Activated CD4-positive, alpha-beta T cell treated with anti-CD3 and anti-CD28 coated beads, Interleukin-2, amount 50 U/mL, for 1 hour (primary cell): ENCODE measurements around the gene KLHL29.
"Not testable (repeated sequence)": the region's sequence is repeated elsewhere in the genome, so short reads cannot be mapped to it uniquely, and the experiment has no call there.

Experiments
- DNase-seq: peaks from one replicate; pipeline ENCODE4 v3.0.0-alpha.2; 2020

The KLHL29 gene

DNA sequence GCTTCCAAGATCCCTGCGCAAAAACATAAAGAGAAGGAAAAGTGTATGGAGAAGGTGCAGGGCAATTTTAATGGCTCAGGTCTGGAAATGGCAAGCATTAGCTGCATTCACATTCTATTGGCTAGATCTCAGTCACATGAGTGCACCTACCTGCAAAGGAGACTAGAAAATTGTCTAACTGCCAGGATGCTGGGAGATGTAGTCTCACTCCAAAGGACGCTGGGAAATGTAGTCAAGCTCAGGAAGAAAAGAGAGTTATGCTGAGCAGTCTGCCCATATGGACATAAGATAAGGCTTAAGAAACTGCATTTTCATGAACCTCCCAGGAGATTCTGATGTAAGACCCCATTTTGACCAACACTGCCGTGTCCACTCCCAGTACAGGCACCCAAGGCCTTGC lies 9.5 kb upstream of the KLHL29 start:
- DNase-seq: no peak

DNA sequence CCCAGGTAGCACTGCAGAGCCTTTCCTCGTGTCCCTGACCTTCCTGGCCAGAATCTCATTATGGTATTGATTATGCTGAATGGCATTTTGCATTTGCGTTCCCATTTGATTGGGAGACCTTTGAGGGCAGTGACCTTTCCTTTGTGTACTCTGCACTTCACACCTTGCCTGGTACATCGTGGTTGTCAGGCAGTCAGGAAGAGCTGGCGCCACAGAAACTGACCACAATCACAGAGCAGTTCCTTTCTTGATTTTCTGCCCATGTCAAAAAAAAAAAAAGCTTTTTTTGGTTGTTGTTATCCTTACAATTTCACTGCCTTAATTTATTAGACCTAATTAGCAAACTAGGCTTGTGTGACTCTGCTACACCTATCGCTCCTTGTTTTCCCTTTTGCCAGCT lies 8.9 kb upstream of the KLHL29 start:
- DNase-seq: no peak

DNA sequence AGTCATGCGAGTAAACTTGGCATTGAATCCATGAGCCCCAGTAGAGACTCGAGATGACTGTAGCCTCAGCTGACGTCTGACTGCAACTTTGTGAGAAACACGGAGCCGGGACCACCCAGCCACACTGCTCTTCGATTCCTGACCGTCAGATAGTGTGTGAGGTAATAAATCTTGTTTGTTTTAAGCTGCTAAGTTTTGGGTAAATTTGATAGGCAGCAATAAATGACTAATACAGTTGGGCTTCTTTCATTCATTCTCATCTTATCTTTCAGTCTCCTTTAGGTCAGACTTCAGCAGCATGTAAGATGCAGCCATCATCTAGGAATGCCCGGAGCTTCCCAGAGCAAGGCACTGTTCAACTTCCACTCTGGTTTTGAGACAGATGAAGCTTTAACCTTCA lies 8.0 kb upstream of the KLHL29 start:
- DNase-seq: no peak

DNA sequence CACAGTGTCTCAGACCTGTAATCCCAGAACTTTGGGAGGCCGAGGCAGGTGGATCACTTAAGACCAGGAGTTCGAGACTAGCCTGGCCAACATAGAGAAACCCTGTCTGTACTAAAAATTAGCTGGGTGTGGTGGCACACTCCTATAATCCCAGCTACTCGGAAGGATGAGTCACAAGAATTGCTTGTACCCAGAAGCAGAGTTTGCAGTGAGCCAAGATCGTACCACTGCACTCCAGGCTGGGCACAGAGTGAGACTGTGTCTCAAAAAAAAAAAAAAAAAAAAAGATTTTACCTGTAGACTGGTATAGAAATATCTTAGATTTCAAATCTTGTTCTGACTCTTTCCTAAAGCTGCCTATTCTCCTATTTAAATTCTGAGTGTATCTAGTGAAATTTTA lies 7.2 kb upstream of the KLHL29 start:
- no peak for DNase-seq

DNA sequence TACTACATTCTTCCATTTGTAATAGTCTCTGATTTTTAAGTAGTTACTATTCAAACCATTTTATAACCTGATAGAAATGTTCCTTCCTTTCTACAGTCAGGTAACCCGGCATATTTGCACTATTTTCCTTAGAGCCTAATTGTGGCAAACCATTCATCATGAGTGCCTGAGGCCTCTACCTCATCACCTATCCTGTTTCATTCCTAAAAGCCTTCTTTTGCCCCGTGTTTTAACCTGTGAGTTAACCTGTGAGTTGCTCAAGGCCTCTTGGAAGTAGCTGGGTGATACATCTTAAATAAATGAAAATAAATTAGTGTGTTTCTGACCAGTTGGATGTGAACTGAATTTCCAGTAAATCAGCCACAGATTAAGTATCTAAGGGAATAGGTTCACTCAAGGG lies 6.5 kb upstream of the KLHL29 start:
- no peak for DNase-seq

DNA sequence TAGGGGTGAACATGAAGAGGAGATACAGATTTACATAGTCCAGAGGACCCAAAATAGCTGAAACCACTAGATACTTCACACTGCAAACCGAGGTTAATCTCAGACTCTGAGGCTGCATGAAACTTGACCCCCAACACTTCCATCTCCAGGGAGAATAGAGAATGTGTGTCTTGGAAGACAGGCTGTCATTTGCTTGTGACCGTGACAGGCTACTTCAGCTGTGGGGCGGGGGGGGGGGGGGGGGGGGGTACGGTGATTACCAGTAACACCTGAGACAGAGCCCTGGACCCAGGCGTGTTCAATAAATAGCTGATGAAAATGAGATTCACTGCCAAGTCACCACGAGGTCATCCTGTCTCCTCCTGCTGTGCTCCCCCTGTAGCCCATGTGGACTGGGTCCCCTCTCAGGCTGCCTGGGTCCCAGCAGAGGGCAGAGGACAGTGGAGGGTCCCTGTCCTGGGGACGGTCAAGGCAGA lies 5.7 kb upstream of the KLHL29 start:
- DNase-seq: no peak

DNA sequence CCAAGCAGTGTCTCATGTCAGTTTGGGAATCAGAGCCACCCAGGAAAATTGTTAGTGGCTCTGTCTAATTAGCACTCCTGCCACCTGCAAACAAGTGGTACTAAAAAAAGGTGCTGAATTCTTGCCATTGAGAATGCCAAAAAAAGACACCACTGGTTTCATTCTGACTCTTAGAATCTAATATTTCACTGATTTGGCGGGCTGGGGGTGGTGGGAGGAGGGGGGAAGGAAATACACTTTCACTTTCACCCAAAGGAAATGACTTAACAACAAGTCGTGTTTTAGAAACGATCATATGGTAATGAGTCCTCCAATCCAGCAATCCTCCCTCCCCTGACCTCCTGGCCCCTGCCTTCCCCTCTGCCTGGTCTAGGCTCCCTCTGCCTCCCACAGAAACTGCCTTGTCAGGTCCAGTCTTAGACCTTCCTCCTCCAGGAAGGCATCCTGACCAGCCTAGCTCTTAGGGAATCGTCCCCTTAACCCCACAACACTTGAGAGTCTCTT lies 4.4 kb upstream of the KLHL29 start:
- DNase-seq: no peak

DNA sequence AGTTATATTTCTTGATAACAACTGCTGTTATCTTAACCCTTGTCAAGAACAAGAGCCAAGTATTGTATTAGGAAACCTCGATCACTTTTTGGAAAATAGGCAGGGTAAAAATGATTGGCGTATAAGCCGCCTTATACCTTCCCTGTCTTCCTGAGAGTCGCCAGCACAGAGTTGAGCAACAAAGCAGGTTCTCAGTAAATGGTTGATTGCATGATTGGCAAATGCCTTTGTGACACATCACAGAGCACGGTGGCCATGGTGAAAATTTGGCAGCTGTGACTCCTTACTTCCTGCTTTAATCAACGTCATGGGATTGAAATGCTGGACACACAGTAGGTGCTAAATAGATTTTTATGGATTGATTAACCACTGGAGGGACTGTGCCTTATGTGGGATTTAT lies 3.9 kb upstream of the KLHL29 start:
- DNase-seq: no peak

DNA sequence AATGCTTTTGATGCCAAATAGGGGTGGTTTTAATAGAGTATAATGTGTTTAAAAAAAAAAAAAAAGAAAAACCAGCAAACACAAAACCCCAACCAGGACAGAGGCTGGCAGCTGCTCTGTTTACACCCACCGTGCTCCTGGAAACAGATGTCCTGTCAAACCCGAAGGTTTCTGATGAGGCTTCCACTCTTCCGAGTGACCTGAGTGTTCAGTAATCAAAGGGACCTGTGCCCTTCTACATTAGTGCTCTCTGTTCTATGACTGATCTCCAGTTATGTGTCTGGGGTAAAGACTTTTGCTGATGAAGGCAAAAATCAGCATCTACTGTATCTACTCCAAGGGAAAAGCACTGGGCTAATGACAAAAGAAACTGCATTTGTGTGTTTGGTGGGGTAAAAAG lies 3.5 kb upstream of the KLHL29 start:
- DNase-seq: no peak

DNA sequence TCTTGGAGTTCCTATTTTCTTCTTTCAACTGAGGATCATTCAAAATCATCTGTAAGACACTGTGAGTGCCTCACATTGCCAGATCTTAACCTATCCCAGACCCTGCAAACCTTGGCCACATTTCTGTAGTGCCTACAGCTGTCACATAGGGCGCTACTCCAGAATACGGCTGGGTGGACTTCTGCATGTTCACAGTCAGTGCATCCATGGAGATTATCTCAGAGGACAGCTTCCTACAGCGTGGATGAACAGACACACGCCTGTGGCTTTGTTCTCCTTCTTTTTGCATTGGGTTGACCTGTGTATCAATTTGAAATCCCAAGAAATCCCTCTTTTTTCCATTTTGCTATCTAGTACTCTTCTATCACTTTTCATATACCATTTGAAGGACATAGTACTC lies 1.9 kb upstream of the KLHL29 start:
- DNase-seq: no peak

DNA sequence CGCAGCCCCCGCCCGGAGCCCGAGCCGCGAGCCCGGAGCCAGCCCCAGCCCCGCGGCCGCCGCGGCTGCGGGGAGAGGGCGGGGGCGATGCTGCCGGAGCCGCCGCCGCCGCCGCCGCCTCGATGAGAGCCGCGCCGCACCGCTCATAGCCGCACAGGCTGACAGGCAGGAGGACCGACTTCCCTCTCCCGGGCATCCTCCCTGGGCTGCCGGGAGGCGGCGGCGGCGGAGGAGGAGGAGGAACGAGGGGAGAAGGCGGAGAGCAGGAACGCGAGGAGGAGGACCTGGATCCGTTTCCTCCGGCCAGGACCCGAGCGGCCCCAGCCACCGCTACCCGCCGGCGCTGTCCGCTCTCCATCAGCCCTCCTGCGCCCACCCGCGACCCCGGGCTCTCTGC lies 370 bp downstream of the KLHL29 start:
- DNase-seq: peak; percentile 19

DNA sequence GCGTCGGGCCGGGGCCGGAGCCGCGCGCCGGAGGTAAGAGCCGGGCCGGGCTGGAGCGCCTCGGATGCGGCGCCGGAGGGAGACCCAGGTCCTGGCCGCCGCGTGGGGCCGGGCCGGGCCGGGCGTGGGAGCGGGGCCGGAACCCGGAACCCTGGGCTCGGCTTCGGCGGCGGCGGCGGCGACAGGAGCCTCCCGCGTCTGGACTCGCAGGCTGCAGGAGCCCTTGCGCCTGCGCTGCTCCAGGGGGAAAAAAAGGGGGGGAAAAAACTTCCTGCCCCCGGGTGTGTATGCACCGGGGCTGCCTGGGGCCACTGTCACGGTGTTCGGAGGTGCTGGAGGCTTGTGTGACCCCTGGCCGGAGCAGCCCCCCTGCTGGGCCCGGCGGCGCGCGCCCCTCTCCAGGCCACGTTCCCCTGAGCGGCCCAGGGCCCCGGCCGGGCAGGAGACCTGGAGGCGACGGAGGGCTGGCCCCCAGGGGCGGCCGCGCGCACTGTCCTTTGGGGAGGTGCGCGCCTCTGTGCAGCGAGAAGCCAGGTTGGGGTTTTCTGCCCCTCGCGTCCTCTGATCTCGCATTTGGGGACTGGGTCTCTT lies 864 bp downstream of the KLHL29 start:
- no peak for DNase-seq

DNA sequence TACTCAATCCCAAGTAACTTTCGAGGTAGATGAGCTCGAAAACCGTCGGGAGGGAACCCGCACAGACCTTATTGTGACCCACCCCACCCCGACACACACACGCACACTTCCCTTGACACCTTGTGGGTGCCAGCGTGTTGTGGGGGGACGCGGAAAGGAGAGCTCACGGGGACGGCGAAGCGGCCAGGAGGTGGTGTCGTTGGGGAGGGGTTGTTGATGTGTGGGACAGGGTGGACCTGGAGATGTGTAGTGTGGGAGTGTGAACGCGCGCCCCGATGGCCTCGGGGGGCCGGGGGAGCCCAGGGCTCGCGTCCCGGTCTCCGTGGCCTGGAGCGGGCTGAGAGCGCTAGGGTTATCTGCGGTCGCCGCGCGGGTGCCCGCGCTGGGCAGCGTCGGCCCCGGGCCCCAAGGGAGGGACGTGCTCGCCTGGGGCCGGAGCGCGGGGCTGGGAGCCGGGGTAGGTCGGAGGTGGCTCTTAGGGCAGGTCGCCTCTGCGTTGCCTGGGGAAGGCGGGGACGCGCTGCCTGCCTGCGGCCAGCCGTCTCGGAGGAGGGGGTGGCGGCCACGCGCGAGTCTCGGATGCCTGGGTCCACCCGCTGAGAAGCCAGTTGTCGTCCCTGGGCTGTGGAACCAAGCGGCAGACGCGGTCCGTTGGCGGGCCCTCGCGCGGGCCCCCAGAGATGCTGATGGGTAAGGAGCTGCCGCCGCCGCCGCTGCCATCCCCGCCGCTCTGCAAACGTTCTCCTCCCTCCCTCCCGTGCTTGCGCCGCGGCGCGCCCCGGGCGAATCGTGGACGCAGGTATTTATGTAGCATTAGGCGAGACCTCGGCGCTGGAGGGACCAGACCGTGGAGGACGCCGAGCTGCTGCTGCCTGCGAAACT lies 1.6 kb downstream of the KLHL29 start:
- peak; percentile 24 for DNase-seq

DNA sequence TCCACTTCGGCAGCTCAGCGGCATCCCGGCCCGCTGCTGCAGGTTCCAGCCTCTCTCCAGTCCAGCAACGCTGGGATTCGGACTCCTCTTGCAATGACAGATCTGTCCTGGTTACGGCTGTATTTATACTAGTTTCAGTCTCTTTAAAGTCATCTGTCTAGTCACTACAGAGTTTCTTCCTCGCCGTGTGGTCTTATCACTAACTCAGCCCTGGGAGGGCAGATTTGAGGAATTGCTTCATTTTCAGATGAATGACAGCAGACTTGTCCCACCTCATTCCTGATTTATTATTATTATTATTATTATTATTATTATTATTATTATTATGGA lies 2.2 kb downstream of the KLHL29 start:
- DNase-seq: no peak

DNA sequence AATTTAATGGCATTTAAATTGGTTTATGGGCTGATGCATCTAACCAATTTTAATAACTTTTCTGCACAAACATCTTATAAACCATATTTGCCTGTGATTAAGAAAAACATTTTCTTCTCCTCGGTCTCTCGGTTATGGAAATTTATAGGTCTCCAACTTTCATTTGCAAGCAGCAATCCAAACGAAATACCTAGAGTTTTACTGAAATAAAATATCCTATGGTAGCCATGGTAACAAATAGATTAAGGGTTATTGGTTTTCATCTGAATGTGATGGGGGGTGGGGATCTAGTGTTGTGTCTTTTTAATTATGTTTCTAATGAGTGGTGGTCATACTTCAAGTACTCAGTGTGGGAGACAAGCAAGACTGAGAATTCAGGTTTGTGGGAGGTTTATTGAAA lies 2.9 kb downstream of the KLHL29 start:
- no peak for DNase-seq

DNA sequence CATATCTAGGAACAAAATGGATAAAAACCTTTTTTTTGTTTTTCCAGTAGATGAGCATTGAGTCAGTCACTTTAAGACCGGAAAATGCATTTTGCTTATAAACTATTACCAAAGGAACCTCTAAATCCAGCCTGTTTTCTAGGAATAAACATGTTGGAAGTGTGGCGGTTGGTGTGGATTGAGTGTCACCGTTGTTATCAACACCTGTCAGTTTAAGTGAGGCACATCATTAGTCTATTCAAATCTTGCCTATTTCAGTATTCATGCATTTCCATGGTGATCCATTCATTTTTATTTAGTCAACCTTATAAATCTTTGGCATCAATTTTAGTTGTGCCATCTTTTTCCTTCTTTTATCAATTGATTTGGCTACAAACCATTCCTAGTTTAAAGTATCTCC lies 3.3 kb downstream of the KLHL29 start:
- no peak for DNase-seq

DNA sequence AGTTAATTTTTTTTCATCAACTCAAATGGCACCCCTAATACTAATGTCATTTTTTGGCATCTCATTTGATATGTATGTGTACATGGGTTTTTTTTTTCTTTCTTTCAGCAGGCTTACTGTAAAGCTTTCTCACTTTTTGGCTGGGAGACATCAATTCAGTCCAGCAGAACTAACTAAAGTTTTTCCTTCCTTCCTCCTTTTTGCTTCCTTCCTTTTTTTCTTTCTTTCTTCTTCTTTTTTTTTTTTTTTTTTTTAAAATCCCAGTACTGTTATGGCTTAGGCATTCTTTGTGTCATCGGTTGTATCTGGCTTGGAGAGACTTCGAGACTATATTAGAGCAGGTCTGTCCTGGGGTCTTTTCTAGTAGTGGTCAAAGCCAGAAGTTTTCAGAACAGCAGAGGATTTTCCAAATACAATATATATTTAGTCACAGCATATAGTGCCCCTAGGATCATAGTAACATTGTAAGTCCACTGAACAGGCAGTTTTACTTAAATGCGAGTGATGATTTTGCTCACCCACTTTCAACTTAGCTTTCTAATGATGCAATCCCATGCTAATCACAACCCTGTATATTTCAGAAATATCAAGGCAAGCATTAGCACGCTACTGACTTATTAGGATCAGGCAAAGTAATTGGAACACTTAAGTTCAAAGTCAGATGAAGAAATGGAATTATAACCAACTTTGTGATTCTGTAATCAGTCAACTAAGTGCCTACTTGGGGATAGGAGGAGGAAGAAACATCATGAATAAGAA lies 4.0 kb downstream of the KLHL29 start:
- DNase-seq: no peak

DNA sequence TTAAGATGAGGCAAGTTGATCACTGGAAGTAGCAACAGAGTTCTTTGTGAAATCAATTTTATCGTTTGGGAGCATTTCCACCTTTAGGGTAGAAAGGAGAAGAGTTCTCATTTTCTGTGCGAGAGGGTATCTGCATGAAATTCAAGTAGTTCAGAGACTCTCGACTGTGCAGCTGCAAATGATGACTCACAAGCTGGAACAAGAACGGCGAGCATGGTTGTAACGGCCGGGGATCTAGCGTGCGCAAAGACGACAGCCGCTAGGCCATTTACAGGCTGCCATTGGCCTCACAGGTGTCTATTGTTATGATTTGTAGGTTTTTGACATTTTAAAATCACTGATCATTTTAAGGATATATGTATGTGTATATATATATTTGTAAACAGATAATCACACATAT lies 5.2 kb downstream of the KLHL29 start:
- no peak for DNase-seq

DNA sequence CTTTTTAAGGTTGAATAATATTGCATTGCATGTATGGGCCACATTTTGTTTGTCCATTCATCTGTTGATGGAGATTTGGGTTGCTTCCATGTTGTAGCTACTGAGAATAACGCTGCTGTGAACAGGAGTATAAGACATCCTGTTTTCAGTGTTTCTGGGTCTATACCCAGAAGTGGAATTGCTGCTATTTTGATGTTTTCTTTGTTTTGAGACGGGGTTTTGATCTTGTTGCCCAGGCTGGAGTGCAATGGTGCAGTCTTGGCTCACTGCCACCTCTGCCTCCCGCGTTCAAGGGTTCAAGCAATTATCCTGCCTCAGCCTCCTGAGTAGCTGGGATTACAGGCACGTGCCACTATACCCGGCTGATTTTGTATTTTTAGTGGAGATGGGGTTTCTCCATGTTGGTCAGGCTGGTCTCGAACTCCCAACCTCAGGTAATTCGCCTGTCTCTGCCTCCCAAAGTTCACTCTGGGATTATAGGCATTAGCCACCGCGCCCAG lies 6.3 kb downstream of the KLHL29 start:
- not testable (repeated sequence) for DNase-seq

DNA sequence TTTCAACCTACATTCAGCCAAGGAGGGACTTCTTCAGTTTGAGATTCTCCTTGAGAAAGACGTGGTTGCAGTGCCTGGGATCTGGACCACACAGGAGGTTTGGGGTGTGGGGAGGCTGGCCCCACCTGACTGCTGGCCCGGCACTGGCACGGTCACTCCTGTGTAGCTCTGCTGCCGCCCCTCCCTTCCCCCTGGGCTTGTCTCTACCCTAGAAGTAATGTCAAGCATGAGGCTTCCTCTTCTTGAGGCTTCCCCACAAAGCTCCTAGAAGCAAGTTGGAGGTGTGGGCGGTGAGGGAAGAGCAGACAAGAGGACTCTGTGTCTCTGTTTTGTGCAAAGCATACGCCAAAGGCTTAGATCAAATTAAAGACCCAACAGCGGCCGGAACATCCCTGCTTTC lies 8.7 kb downstream of the KLHL29 start:
- no peak for DNase-seq

DNA sequence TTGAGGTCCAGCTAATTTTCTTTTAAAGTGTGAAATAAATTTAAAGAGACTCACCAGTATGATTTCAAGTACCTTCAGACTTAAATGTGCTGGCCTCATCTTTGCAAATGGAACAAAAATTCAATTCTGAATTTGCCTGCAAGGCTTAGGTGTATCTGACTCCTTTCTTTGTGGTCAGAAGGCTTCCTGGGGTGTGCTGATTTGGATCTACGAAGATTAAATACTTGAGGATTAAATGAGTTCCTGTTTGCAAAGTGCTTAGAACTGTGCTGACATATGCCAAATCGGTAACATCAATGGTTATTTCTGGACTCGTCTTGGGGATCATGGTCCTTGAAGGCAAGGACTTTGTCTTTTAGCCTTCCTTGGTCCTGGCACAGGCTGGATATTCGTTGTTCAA lies 9.7 kb downstream of the KLHL29 start:
- no peak for DNase-seq

DNA sequence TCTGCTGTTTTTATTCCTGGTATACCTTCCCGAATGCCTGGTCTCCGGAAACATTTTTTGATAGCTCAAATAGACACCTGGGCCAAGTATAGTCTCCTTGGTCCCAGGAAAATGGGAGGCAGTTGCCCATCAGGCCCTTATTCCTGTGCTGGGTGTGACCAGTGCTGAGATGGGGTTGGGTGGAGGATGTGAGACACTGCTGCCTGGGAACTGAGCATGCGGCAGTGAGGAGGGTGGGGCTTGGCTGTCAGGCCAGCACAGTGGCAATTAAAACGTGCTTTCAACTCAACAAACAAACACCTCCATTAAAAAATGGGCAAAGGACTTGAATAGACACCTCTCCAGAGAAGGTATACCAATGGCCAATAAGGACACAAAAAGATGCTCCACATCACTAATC lies 12.5 kb downstream of the KLHL29 start:
- DNase-seq: no peak

DNA sequence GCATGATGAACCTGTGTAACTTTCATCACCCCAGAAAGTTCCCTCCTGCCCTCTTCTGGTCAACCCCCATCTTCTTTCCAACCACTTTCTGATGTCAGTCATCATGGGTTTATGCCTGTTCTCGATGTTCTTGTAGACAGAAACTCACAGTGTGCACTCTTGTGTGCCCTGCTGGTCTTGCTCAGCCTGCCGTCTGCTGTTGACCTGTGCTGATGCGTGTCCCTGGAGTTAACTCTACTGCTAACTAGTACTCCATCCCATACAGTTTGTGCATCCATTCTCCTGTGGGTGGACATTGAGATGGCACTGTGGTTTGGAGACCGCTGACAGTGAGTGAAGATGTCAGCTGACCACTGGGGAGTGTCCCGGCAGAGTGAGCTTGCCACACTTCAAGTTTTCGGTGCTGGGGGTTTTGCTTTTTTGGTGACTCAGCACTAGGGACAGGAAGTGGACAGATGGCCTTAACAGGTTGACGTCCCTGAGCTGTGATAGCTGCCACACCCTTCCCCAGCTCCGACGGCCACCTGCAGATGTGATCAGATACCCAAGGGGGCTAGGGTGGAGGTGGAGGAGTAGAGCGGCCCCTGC lies 14.8 kb downstream of the KLHL29 start:
- DNase-seq: no peak
